GM12878 (cell line): ENCODE data around the gene HMGXB4. TPM values are rescaled to one million over a fixed set of nuclear protein-coding genes. Genes with fewer than 3 reads are reported as not detected.

Experiments
- ATAC-seq: fragments of 200-7000 bp; cut with Tn5 transposase; 3 replicates; pipeline ENCODE4 v1.9.1; 2020; ENCODE audit warnings: mild to moderate bottlenecking, moderate library complexity
- BruUV-seq: library from RNA; stranded (reverse); fragments of 400-500 nt; replicated peaks from 2 replicates; lab custom pipeline; 2021; lab: Mats Ljungman, UMichigan
- CTCF ChIA-PET: fragments of 300-600 bp; sonication (Branson Sonifier 250); formaldehyde crosslinking; extraction: SDS; loops from one replicate; lab custom pipeline; 2021; ENCODE audit warnings: inconsistent platforms; lab: Yijun Ruan, JAX
- POLR2A ChIA-PET: fragments of 350-600 bp; formaldehyde crosslinking; extraction: SDS; loops from one replicate; lab custom pipeline; 2021; ENCODE audit warnings: inconsistent platforms; lab: Charles Lee
- RAD21 ChIA-PET: fragments of 300-600 bp; sonication (Branson Sonifier 250); formaldehyde crosslinking; loops from one replicate; lab custom pipeline; 2023; ENCODE audit warnings: antibody characterized with exemption; ENCODE audit not compliant: unreplicated experiment; lab: Charles Lee
- SMC1A ChIA-PET: fragments of 300-600 bp; sonication (Branson Sonifier 250); formaldehyde crosslinking; loops from one replicate; lab custom pipeline; 2023; ENCODE audit not compliant: unreplicated experiment, uncharacterized antibody; lab: Charles Lee
- DNase-seq: peaks from one replicate; pipeline ENCODE4 v3.0.0-alpha.2; 2011; ENCODE audit warnings: low read depth, low spot score
- FAIRE-seq: peaks from 3 replicates; lab custom pipeline; 2011; peaks lifted over from hg19 to GRCh38; lab: Jason Lieb, UNC
- H2AFZ ChIP-seq: 2 replicates; pipeline ENCODE4 v1.6.0; 2011; ENCODE audit warnings: low read depth, low read length, control low read depth; ENCODE audit not compliant: control insufficient read depth
- H3K27ac ChIP-seq: 2 replicates; pipeline ENCODE4 v1.5.1; 2011; ENCODE audit warnings: control low read depth; ENCODE audit not compliant: control insufficient read depth, insufficient read depth
- H3K27me3 ChIP-seq, 2 experiments: replicated peaks in 1 of 2; 2 replicates each; pipeline versions ENCODE4 v1.6.0 to v1.6.1; 2011; ENCODE audit warnings: low read length in 1 of 2; ENCODE audit not compliant: control insufficient read depth in 2 of 2, insufficient read depth in 2 of 2
- H3K36me3 ChIP-seq, 2 experiments: 2 replicates each; pipeline ENCODE4 v1.5.1; 2011; ENCODE audit warnings: low read length in 1 of 2; ENCODE audit not compliant: control insufficient read depth in 2 of 2, insufficient read depth in 2 of 2
- H3K4me1 ChIP-seq: 2 replicates; pipeline ENCODE4 v1.6.1; 2011; ENCODE audit warnings: mild to moderate bottlenecking, low read length, moderate library complexity, mixed read lengths; ENCODE audit not compliant: control insufficient read depth, insufficient read depth
- H3K4me2 ChIP-seq: 2 replicates; pipeline ENCODE4 v1.6.0; 2011; ENCODE audit warnings: control low read depth; ENCODE audit not compliant: control insufficient read depth, insufficient read depth
- H3K4me3 ChIP-seq: fragments of 200-600 bp; sonication (generic); 2 replicates; pipeline ENCODE4 v1.5.1; 2016
- H3K79me2 ChIP-seq: 2 replicates; pipeline ENCODE4 v1.6.0; 2011; ENCODE audit warnings: low read length; ENCODE audit not compliant: control insufficient read depth, insufficient read depth
- H3K9ac ChIP-seq: 2 replicates; pipeline ENCODE4 v1.8.0; 2011; ENCODE audit warnings: low read length, control low read depth, mixed read lengths; ENCODE audit not compliant: control insufficient read depth, insufficient read depth
- H3K9me3 ChIP-seq: replicated peaks from 3 replicates; pipeline ENCODE4 v1.5.1; 2011; ENCODE audit warnings: mild to moderate bottlenecking, low read length; ENCODE audit not compliant: control insufficient read depth, insufficient read depth
- H4K20me1 ChIP-seq: 2 replicates; pipeline ENCODE4 v1.6.0; 2011; ENCODE audit not compliant: control insufficient read depth, insufficient read depth
- ESRRA ChIP-seq: IDR thresholded peaks from 2 replicates; pipeline ENCODE4 v1.6.1; 2012; ENCODE audit warnings: mild to moderate bottlenecking, low read length, improper control_type of control experiment
- JUNB ChIP-seq: IDR thresholded peaks from 2 replicates; pipeline ENCODE4 v1.6.1; 2016; ENCODE audit warnings: antibody characterized with exemption, mild to moderate bottlenecking
- NR2C2 ChIP-seq: IDR thresholded peaks from 2 replicates; pipeline ENCODE4 v1.6.1; 2011; ENCODE audit warnings: borderline replicate concordance, low read depth; ENCODE audit not compliant: control insufficient read depth, insufficient read length
- SREBF2 ChIP-seq: IDR thresholded peaks from 2 replicates; pipeline ENCODE4 v1.6.1; 2012; ENCODE audit warnings: mild to moderate bottlenecking, low read length
- TARDBP ChIP-seq: IDR thresholded peaks from 2 replicates; pipeline ENCODE4 v1.6.1; 2016; ENCODE audit warnings: borderline replicate concordance
- ZBTB40 ChIP-seq: fragments of 450-650 bp; IDR thresholded peaks from 2 replicates; pipeline ENCODE4 v1.6.1; 2016; ENCODE audit warnings: mild to moderate bottlenecking, moderate library complexity, borderline replicate concordance
- whole genome bisulfite sequencing: methylation state at CpG from one replicate; pipeline ENCODE4 v1.1.6; 2016; ENCODE audit warnings: low lambda C conversion rate; ENCODE audit not compliant: insufficient replicate concordance, insufficient coverage; ENCODE audit errors: missing lambda C conversion rate; 5-methylcytosine and 5-hydroxymethylcytosine counted together
- in situ Hi-C: fragments of 300-500 bp; cut with MboI; formaldehyde crosslinking; loops from 9 replicates; pipeline ENCODE4 v1.14.3; 2018; ENCODE audit warnings: mixed read lengths
- intact Hi-C: fragments of 100-400 bp; cut with micrococcal nuclease; formaldehyde crosslinking; loops from one replicate; pipeline ENCODE4 v1.14.2; 2022; ENCODE audit not compliant: unreplicated experiment
- polyA plus RNA-seq, 11 experiments: library from polyadenylated mRNA; depleted of rRNA in 4 of 11; unstranded in 6 of 11; stranded (reverse) in 5 of 11; fragments of >200 nt; fragmentation: Nextera tagmentation in 4 of 11; fragmentation: Illumina TruSeq in 1 of 11; extraction: Ambion mirVana in 4 of 11; extraction: Trizol in 1 of 11; gene quantifications; 1 replicate in 1 of 11; 2 replicates in 10 of 11; pipeline versions ENCODE4 v1.2.1 to v1.2.3, GENCODE V29; 2011 to 2016; ENCODE audit warnings: inconsistent platforms in 2 of 11, missing spikeins in 2 of 11, low read depth in 1 of 11
- total RNA-seq, 4 experiments: library from RNA; depleted of rRNA in 3 of 4; stranded (reverse); fragments of >200 nt in 3 of 4; fragmentation: Illumina TruSeq in 1 of 4; extraction: Trizol in 1 of 4; gene quantifications; 2 replicates each; pipeline versions ENCODE4 v1.2.1 to v1.2.3, GENCODE V29; 2013 to 2021
- TF ChIP-seq, protein P1 (sequence below): fragments of 450-650 bp; IDR thresholded peaks from 2 replicates; pipeline ENCODE4 v1.6.1; 2018; ENCODE audit warnings: mild to moderate bottlenecking, low read depth, moderate library complexity; ENCODE audit not compliant: partially characterized antibody
- TF ChIP-seq, protein P2 (sequence below): IDR thresholded peaks from 2 replicates; pipeline ENCODE4 v1.6.1; 2012; ENCODE audit warnings: low read depth, low read length, improper control_type of control experiment

HMGXB4 gene
- total and polyA plus RNA-seq, 10 of the 15 experiments (the other 5 are each of a cell fraction or from before 2014, with no cell fraction given): 15.5 to 44.5 (median 24.9) TPM

DNA sequence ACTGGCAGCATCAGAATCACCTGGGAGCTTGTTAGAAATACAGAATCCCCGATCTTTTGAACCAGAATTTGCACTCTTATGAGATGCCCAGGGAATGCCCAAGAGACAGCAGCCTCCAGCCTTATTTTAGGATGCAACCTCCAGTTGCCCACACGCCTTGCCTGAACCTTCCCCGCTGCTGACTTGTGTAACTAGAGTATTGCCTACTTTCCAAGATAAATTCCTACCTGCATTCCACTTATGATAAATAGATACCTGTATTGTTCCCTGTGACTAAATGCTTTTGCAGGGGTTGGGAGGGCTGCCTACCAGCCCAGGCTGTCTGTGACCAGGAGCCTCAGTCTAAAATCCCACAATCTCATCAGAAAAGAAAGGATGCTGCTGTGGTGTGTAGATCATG, 44.3 kb upstream of the HMGXB4 start (continued):
- TF ChIP-seq, protein P1, sequence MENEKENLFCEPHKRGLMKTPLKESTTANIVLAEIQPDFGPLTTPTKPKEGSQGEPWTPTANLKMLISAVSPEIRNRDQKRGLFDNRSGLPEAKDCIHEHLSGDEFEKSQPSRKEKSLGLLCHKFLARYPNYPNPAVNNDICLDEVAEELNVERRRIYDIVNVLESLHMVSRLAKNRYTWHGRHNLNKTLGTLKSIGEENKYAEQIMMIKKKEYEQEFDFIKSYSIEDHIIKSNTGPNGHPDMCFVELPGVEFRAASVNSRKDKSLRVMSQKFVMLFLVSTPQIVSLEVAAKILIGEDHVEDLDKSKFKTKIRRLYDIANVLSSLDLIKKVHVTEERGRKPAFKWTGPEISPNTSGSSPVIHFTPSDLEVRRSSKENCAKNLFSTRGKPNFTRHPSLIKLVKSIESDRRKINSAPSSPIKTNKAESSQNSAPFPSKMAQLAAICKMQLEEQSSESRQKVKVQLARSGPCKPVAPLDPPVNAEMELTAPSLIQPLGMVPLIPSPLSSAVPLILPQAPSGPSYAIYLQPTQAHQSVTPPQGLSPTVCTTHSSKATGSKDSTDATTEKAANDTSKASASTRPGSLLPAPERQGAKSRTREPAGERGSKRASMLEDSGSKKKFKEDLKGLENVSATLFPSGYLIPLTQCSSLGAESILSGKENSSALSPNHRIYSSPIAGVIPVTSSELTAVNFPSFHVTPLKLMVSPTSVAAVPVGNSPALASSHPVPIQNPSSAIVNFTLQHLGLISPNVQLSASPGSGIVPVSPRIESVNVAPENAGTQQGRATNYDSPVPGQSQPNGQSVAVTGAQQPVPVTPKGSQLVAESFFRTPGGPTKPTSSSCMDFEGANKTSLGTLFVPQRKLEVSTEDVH: no peak
- TF ChIP-seq SREBF2: no peak
- no peak for TF ChIP-seq JUNB
- TF ChIP-seq, all 136 proteins: peak for 0

DNA sequence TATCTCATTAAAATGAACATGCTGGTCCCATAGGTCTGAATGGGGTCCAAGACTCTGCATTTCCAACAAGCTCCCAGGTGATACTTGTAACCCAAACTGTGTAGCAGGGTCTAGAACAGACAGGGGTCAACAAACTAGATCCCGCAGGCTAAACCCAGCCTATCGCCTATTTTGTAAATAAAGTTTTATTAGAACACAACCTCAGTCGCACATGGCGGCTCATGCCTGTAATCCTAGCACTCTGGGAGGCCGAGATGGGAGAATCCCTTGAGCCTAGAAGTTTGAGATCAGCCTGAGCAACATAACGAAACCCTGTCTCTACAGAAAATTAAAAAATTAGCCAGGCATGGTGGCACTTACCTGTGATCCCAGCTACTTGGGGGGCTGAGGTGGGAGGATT, 42.3 kb upstream of the HMGXB4 start:
- RAD21 ChIA-PET: no interaction called here
- no peak for ATAC-seq
- WGBS: 42% methylated on average over 6 of the region's 6 CpGs
- no peaks in the 10 kb centered on the region for H3K27me3 ChIP-seq
- H2AFZ ChIP-seq: no peak overlapping the region
- no peaks in the 10 kb centered on the region for H3K9me3 ChIP-seq
- no peak overlapping the region for H3K9ac ChIP-seq
- in situ Hi-C loops: no loop called here
- H3K4me1 ChIP-seq: no peaks in the 10 kb centered on the region
- no peak overlapping the region for H3K4me3 ChIP-seq
- no peak for FAIRE-seq
- H3K27ac ChIP-seq: no peak overlapping the region
- peak; percentile 44 for TF ChIP-seq ZBTB40
- TF ChIP-seq, protein P2, sequence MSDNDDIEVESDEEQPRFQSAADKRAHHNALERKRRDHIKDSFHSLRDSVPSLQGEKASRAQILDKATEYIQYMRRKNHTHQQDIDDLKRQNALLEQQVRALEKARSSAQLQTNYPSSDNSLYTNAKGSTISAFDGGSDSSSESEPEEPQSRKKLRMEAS: no peak
- TF ChIP-seq TARDBP: no peak
- TF ChIP-seq ESRRA: no peak
- TF ChIP-seq NR2C2: no peak
- CTCF ChIA-PET: no interaction called here
- POLR2A ChIA-PET: no interaction called here
- SMC1A ChIA-PET: no interaction called here
- H3K36me3 ChIP-seq: peaks cover 0 to 3% of the 10 kb centered on the region in 2 experiments; a peak in 2 of 4 replicates
- H4K20me1 ChIP-seq: no peaks in the 10 kb centered on the region
- intact Hi-C loops: no loop called here
- DNase-seq: no peak
- H3K4me2 ChIP-seq: no peak overlapping the region
- no TSS peak for BruUV-seq
- H3K79me2 ChIP-seq: no peaks in the 10 kb centered on the region
